IMR-90 (cell line): ENCODE measurements around the gene UBN1. TPM values are rescaled to one million over a fixed set of nuclear protein-coding genes. Genes with fewer than 3 reads are reported as not detected.

Experiments used
- ATAC-seq: fragments of 200-7000 bp; cut with Tn5 transposase; 2 replicates; pipeline ENCODE4 v1.9.1; 2020; ENCODE audit warnings: low read depth, mild to moderate bottlenecking, moderate library complexity
- BruUV-seq: library from RNA; stranded (reverse); fragments of 400-500 nt; replicated peaks from 2 replicates; lab custom pipeline; 2021; lab: Mats Ljungman, UMichigan
- CTCF ChIA-PET: fragments of 300-600 bp; formaldehyde crosslinking; extraction: SDS; loops from one replicate; lab custom pipeline; 2021; ENCODE audit warnings: antibody characterized with exemption; lab: Yijun Ruan, JAX
- POLR2A ChIA-PET: fragments of 300-600 bp; sonication (Branson Sonifier 250); formaldehyde crosslinking; loops from one replicate; lab custom pipeline; 2022; ENCODE audit warnings: antibody characterized with exemption; ENCODE audit not compliant: unreplicated experiment; lab: Charles Lee
- DNase-seq: peaks from one replicate; pipeline ENCODE4 v3.0.0; 2013
- H2AFZ ChIP-seq: replicated peaks from 2 replicates; pipeline ENCODE3; 2013; ENCODE audit warnings: low read length, mild to moderate bottlenecking; ENCODE audit not compliant: poor library complexity
- H2AK5ac ChIP-seq: 2 replicates; pipeline ENCODE4 v1.6.1; 2013; ENCODE audit warnings: low read depth, low read length, inconsistent platforms
- H2AK9ac ChIP-seq: replicated peaks from 2 replicates; pipeline ENCODE3; 2013; ENCODE audit warnings: mild to moderate bottlenecking, low read depth, low read length, moderate library complexity; ENCODE audit not compliant: poor library complexity
- H2BK120ac ChIP-seq: 2 replicates; pipeline ENCODE4 v1.6.1; 2013; ENCODE audit warnings: low read depth, low read length, inconsistent platforms
- H2BK15ac ChIP-seq: 3 replicates; pipeline ENCODE4 v1.6.1; 2013; ENCODE audit warnings: low read depth, low read length, inconsistent platforms
- H2BK20ac ChIP-seq: 2 replicates; pipeline ENCODE4 v1.6.1; 2013; ENCODE audit warnings: low read depth, mild to moderate bottlenecking, inconsistent platforms, low read length, moderate library complexity
- H2BK5ac ChIP-seq: 2 replicates; pipeline ENCODE4 v1.6.1; 2013; ENCODE audit warnings: mild to moderate bottlenecking, low read depth, low read length, inconsistent platforms; ENCODE audit not compliant: poor library complexity, severe bottlenecking
- H3K14ac ChIP-seq: replicated peaks from 2 replicates; pipeline ENCODE4 v1.6.1; 2013; ENCODE audit warnings: low read depth, low read length, inconsistent platforms
- H3K18ac ChIP-seq: 2 replicates; pipeline ENCODE4 v1.6.1; 2013; ENCODE audit warnings: low read depth, low read length, control low read depth
- H3K23ac ChIP-seq: 2 replicates; pipeline ENCODE4 v1.6.1; 2013; ENCODE audit warnings: low read depth, low read length, inconsistent platforms
- H3K27ac ChIP-seq: 2 replicates; pipeline ENCODE4 v1.5.1; 2013; ENCODE audit warnings: mild to moderate bottlenecking, control low read depth, low read length; ENCODE audit not compliant: insufficient read depth
- H3K27me3 ChIP-seq: 2 replicates; pipeline ENCODE4 v1.6.1; 2013; ENCODE audit warnings: low read length; ENCODE audit not compliant: control insufficient read depth, insufficient read depth
- H3K36me3 ChIP-seq: 2 replicates; pipeline ENCODE4 v1.6.1; 2013; ENCODE audit warnings: low read length, mixed read lengths; ENCODE audit not compliant: control insufficient read depth, insufficient read depth
- H3K4ac ChIP-seq: 2 replicates; pipeline ENCODE4 v1.6.1; 2013; ENCODE audit warnings: low read depth, low read length, inconsistent platforms
- H3K4me1 ChIP-seq: 2 replicates; pipeline ENCODE4 v1.6.1; 2013; ENCODE audit warnings: low read length, mixed read lengths; ENCODE audit not compliant: control insufficient read depth, insufficient read depth
- H3K4me2 ChIP-seq: 2 replicates; pipeline ENCODE4 v1.6.1; 2013; ENCODE audit warnings: low read depth, mild to moderate bottlenecking, control low read depth, low read length, moderate library complexity
- H3K4me3 ChIP-seq: 2 replicates; pipeline ENCODE4 v1.5.1; 2013; ENCODE audit warnings: low read depth, mild to moderate bottlenecking, control low read depth, low read length, moderate library complexity; ENCODE audit not compliant: insufficient read depth
- H3K56ac ChIP-seq: 2 replicates; pipeline ENCODE4 v1.6.1; 2013; ENCODE audit warnings: low read length, inconsistent platforms; ENCODE audit not compliant: insufficient read depth; ENCODE audit errors: extremely low read depth
- H3K79me1 ChIP-seq, 2 experiments: 2 replicates each; pipeline ENCODE4 v1.6.1; 2013; ENCODE audit warnings: low read length in 2 of 2, inconsistent platforms in 1 of 2, low read depth in 1 of 2
- H3K9ac ChIP-seq: 2 replicates; pipeline ENCODE4 v1.6.1; 2013; ENCODE audit warnings: low read depth, low read length, control low read depth
- H3K9me1 ChIP-seq: 2 replicates; pipeline ENCODE4 v1.6.1; 2013; ENCODE audit warnings: low read length, inconsistent platforms; ENCODE audit not compliant: insufficient read depth
- H3K9me3 ChIP-seq: 2 replicates; pipeline ENCODE4 v1.6.1; 2013; ENCODE audit warnings: low read length; ENCODE audit not compliant: control insufficient read depth, insufficient read depth
- H4K20me1 ChIP-seq: 2 replicates; pipeline ENCODE4 v1.6.1; 2013; ENCODE audit warnings: low read length, inconsistent platforms; ENCODE audit not compliant: insufficient read depth
- H4K5ac ChIP-seq: 2 replicates; pipeline ENCODE4 v1.6.1; 2013; ENCODE audit warnings: mild to moderate bottlenecking, low read depth, low read length, control low read depth
- H4K8ac ChIP-seq, 2 experiments: 2 replicates each; pipeline ENCODE4 v1.6.1; 2013; ENCODE audit warnings: low read depth in 2 of 2, low read length in 2 of 2, control low read depth in 1 of 2, inconsistent platforms in 1 of 2
- H4K91ac ChIP-seq: 2 replicates; pipeline ENCODE4 v1.6.1; 2013; ENCODE audit warnings: low read depth, low read length, inconsistent platforms; ENCODE audit not compliant: insufficient read depth
- RCOR1 ChIP-seq: IDR thresholded peaks from 2 replicates; pipeline ENCODE4 v1.6.1; 2012; ENCODE audit warnings: mild to moderate bottlenecking, low read length, improper control_type of control experiment; ENCODE audit not compliant: insufficient replicate concordance
- WGBS, 2 experiments: methylation state at CpG; one replicate each; pipeline versions ENCODE4 v1.1.5 to v1.1.7; 2013; ENCODE audit warnings: missing lambda C conversion rate in 2 of 2; ENCODE audit not compliant: insufficient read length in 1 of 2; ENCODE audit errors: extremely low coverage in 2 of 2; 5-methylcytosine and 5-hydroxymethylcytosine counted together
- dilution Hi-C: fragments of 300-500 bp; cut with HindIII; formaldehyde crosslinking; loops from one replicate; pipeline ENCODE4 v1.14.3; 2018; ENCODE audit warnings: low sequenced_read_pairs; ENCODE audit not compliant: unreplicated experiment
- in situ Hi-C: fragments of 300-500 bp; cut with MboI; formaldehyde crosslinking; loops from 3 replicates; pipeline ENCODE4 v1.14.3; 2019; ENCODE audit warnings: low sequenced_read_pairs, inconsistent platforms, mixed read lengths
- intact Hi-C: fragments of 100-400 bp; cut with micrococcal nuclease; formaldehyde crosslinking; loops from 2 replicates; pipeline ENCODE4 v1.10.0; 2022
- polyA plus RNA-seq, 3 experiments: library from polyadenylated mRNA; depleted of rRNA; stranded (reverse); fragments of >200 nt; gene quantifications; 2 replicates each; pipeline ENCODE4 v1.2.3, GENCODE V29; 2012; ENCODE audit warnings: low replicate concordance in 1 of 3
- total RNA-seq: library from RNA; depleted of rRNA; stranded (reverse); fragments of >200 nt; gene quantifications from 2 replicates; pipeline ENCODE4 v1.2.3, GENCODE V29; 2012
- TF ChIP-seq, protein P1 (sequence below): conservative IDR thresholded peaks from 2 replicates; pipeline ENCODE4 v1.5.1; 2012; ENCODE audit warnings: mild to moderate bottlenecking, low read depth, low read length, improper control_type of control experiment

UBN1 gene
- total and polyA plus RNA-seq, 2 of the 4 experiments (the other 2 are of a cell fraction): 5.7 to 16.3 TPM

- peaks cover 81% of the 10 kb centered on the region for H3K36me3 ChIP-seq
- H3K79me1 ChIP-seq: peaks cover 11 to 42% of the 10 kb centered on the region in 2 experiments
- no peak overlapping the region for H3K27ac ChIP-seq
- H4K5ac ChIP-seq: no peak overlapping the region
- no peaks in the 10 kb centered on the region for H3K27me3 ChIP-seq
- H3K56ac ChIP-seq: no peak overlapping the region
- no peak overlapping the region for H2BK120ac ChIP-seq
- H4K20me1 ChIP-seq: peaks cover 17% of the 10 kb centered on the region
- H2AFZ ChIP-seq: no peak overlapping the region
- no peak overlapping the region for H2AK9ac ChIP-seq
- in situ Hi-C loops (no loop called here), intact Hi-C loops (no loop called here), dilution Hi-C loops (no loop called here)
- no TSS peak for BruUV-seq
- H3K4ac ChIP-seq: no peak overlapping the region
- TF ChIP-seq, protein P1, sequence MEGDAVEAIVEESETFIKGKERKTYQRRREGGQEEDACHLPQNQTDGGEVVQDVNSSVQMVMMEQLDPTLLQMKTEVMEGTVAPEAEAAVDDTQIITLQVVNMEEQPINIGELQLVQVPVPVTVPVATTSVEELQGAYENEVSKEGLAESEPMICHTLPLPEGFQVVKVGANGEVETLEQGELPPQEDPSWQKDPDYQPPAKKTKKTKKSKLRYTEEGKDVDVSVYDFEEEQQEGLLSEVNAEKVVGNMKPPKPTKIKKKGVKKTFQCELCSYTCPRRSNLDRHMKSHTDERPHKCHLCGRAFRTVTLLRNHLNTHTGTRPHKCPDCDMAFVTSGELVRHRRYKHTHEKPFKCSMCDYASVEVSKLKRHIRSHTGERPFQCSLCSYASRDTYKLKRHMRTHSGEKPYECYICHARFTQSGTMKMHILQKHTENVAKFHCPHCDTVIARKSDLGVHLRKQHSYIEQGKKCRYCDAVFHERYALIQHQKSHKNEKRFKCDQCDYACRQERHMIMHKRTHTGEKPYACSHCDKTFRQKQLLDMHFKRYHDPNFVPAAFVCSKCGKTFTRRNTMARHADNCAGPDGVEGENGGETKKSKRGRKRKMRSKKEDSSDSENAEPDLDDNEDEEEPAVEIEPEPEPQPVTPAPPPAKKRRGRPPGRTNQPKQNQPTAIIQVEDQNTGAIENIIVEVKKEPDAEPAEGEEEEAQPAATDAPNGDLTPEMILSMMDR: no peak
- TF ChIP-seq RCOR1: no peak
- no peak overlapping the region for H3K18ac ChIP-seq
- no peak overlapping the region for H3K4me3 ChIP-seq
- no peak overlapping the region for H2BK20ac ChIP-seq
- H3K4me2 ChIP-seq: no peak overlapping the region
- WGBS, 2 experiments: no CpG with 5 or more reads among the region's 3 CpGs
- POLR2A ChIA-PET: no interaction called here
- DNase-seq (no peak), ATAC-seq (no peak)
- no peak overlapping the region for H2BK15ac ChIP-seq
- H3K23ac ChIP-seq: no peak overlapping the region
- no peak overlapping the region for H4K91ac ChIP-seq
- no peak overlapping the region for H3K9ac ChIP-seq
- no peak overlapping the region for H2AK5ac ChIP-seq
- H3K14ac ChIP-seq: no peak overlapping the region
- no peaks in the 10 kb centered on the region for H3K9me1 ChIP-seq
- H4K8ac ChIP-seq: no peak overlapping the region
- no peak overlapping the region for H2BK5ac ChIP-seq
- H3K4me1 ChIP-seq: no peaks in the 10 kb centered on the region
- no peaks in the 10 kb centered on the region for H3K9me3 ChIP-seq
- CTCF ChIA-PET: no interaction called here
Observed at GRCh38 chr16:4873091-4873490, 25.8 kb downstream of the UBN1 start.
